WTC11 (cell line): ENCODE measurements around the gene MACF1. TPM values are rescaled to one million over a fixed set of nuclear protein-coding genes. Genes with fewer than 3 reads are reported as not detected.

Experiments
- ATAC-seq: fragments of 200-7000 bp; cut with Tn5 transposase; 2 replicates; pipeline ENCODE4 v1.10.0; 2021; ENCODE audit warnings: mild to moderate bottlenecking, moderate library complexity
- CTCF ChIA-PET: fragments of 300-600 bp; sonication (Branson Sonifier 250); formaldehyde crosslinking; loops from one replicate; lab custom pipeline; 2021; ENCODE audit warnings: antibody characterized with exemption; lab: Charles Lee
- POLR2A ChIA-PET: fragments of 350-600 bp; sonication (Branson Sonifier 250); formaldehyde crosslinking; loops from one replicate; lab custom pipeline; 2021; ENCODE audit warnings: antibody characterized with exemption; lab: Charles Lee
- DNase-seq: peaks from one replicate; pipeline ENCODE4 v3.0.0; 2021; ENCODE audit warnings: low spot score
- H3K27ac Mint-ChIP-seq: 2 replicates; pipeline ENCODE4 v1.8.0; 2021; ENCODE audit warnings: mixed read lengths
- H3K27me3 Mint-ChIP-seq: 2 replicates; pipeline ENCODE4 v1.8.0; 2021; ENCODE audit warnings: low read depth, mild to moderate bottlenecking, moderate library complexity, mixed read lengths
- H3K36me3 Mint-ChIP-seq: 2 replicates; pipeline ENCODE4 v1.8.0; 2021; ENCODE audit warnings: mixed read lengths
- H3K4me1 Mint-ChIP-seq: 2 replicates; pipeline ENCODE4 v1.8.0; 2022; ENCODE audit warnings: mixed read lengths
- H3K4me3 Mint-ChIP-seq: 2 replicates; pipeline ENCODE4 v1.8.0; 2021; ENCODE audit warnings: mild to moderate bottlenecking, moderate library complexity, mixed read lengths
- H3K9me3 Mint-ChIP-seq: 2 replicates; pipeline ENCODE4 v1.8.0; 2021; ENCODE audit warnings: mixed read lengths
- ATF1 ChIP-seq: sonication (generic); formaldehyde crosslinking; IDR thresholded peaks from 2 replicates; pipeline ENCODE4 v1.8.1; 2023; ENCODE audit warnings: mild to moderate bottlenecking, moderate library complexity, missing genetic modification reagents
- ATF2 ChIP-seq: sonication (generic); formaldehyde crosslinking; IDR thresholded peaks from 2 replicates; pipeline ENCODE4 v1.8.1; 2022; ENCODE audit warnings: low read depth, missing genetic modification reagents, borderline replicate concordance
- ATF3 ChIP-seq: sonication (generic); formaldehyde crosslinking; conservative IDR thresholded peaks from 2 replicates; pipeline ENCODE4 v1.8.1; 2022; ENCODE audit warnings: mild to moderate bottlenecking, missing genetic modification reagents
- ERG ChIP-seq: fragments of 250-450 bp; sonication (Bioruptor Pico); IDR thresholded peaks from 2 replicates; pipeline ENCODE4 v1.8.0; 2021; ENCODE audit warnings: mild to moderate bottlenecking
- FOXK1 ChIP-seq: sonication (generic); formaldehyde crosslinking; IDR thresholded peaks from 2 replicates; pipeline ENCODE4 v1.8.0; 2022; ENCODE audit warnings: mild to moderate bottlenecking, moderate library complexity, missing genetic modification reagents
- FOXP1 ChIP-seq: sonication (generic); formaldehyde crosslinking; IDR thresholded peaks from 2 replicates; pipeline ENCODE4 v1.8.0; 2022; ENCODE audit warnings: missing genetic modification reagents, mild to moderate bottlenecking, moderate library complexity, borderline replicate concordance
- JUN ChIP-seq: sonication (generic); formaldehyde crosslinking; IDR thresholded peaks from 2 replicates; pipeline ENCODE4 v1.8.0; 2023; ENCODE audit warnings: mild to moderate bottlenecking, missing genetic modification reagents
- MXD4 ChIP-seq: fragments of 250-450 bp; sonication (Bioruptor Pico); IDR thresholded peaks from 2 replicates; pipeline ENCODE4 v1.8.0; 2021; ENCODE audit warnings: mild to moderate bottlenecking, moderate library complexity, borderline replicate concordance
- NFYB ChIP-seq: sonication (generic); formaldehyde crosslinking; conservative IDR thresholded peaks from 2 replicates; pipeline ENCODE4 v1.8.0; 2022; ENCODE audit warnings: low read depth, missing genetic modification reagents
- TCF7 ChIP-seq: sonication (generic); formaldehyde crosslinking; IDR thresholded peaks from 2 replicates; pipeline ENCODE4 v1.8.0; 2022; ENCODE audit warnings: mild to moderate bottlenecking, low read depth, missing genetic modification reagents, moderate library complexity
- TEAD4 ChIP-seq: sonication (generic); formaldehyde crosslinking; IDR thresholded peaks from 2 replicates; pipeline ENCODE4 v1.8.0; 2022; ENCODE audit warnings: mild to moderate bottlenecking, missing genetic modification reagents
- ZNF121 ChIP-seq: sonication (generic); formaldehyde crosslinking; IDR thresholded peaks from 2 replicates; pipeline ENCODE4 v1.8.0; 2023; ENCODE audit warnings: missing genetic modification reagents
- ZNF219 ChIP-seq: sonication (generic); formaldehyde crosslinking; IDR thresholded peaks from 2 replicates; pipeline ENCODE4 v1.8.0; 2023; ENCODE audit warnings: missing genetic modification reagents, mild to moderate bottlenecking, borderline replicate concordance
- ZNF232 ChIP-seq: sonication (generic); formaldehyde crosslinking; IDR thresholded peaks from 2 replicates; pipeline ENCODE4 v1.8.0; 2022; ENCODE audit warnings: mild to moderate bottlenecking, missing genetic modification reagents
- total RNA-seq: library from RNA; stranded (reverse); gene quantifications from 3 replicates; pipeline ENCODE4 v1.2.3, GENCODE V29; 2021
- TF ChIP-seq, protein P1 (sequence below): fragments of 250-450 bp; sonication (Bioruptor Pico); IDR thresholded peaks from 2 replicates; pipeline ENCODE4 v2.1.2; 2022; ENCODE audit warnings: mild to moderate bottlenecking, moderate library complexity
- TF ChIP-seq, protein P2 (sequence below): sonication (generic); formaldehyde crosslinking; IDR thresholded peaks from 2 replicates; pipeline ENCODE4 v1.8.0; 2022; ENCODE audit warnings: mild to moderate bottlenecking, missing genetic modification reagents
- TF ChIP-seq, protein P3 (sequence below): fragments of 250-450 bp; sonication (Bioruptor Pico); conservative IDR thresholded peaks from 2 replicates; pipeline ENCODE4 v1.9.0; 2021; ENCODE audit warnings: mild to moderate bottlenecking

MACF1 gene
- total RNA-seq, 1 experiment from 2014 or later: 327 TPM

DNA sequence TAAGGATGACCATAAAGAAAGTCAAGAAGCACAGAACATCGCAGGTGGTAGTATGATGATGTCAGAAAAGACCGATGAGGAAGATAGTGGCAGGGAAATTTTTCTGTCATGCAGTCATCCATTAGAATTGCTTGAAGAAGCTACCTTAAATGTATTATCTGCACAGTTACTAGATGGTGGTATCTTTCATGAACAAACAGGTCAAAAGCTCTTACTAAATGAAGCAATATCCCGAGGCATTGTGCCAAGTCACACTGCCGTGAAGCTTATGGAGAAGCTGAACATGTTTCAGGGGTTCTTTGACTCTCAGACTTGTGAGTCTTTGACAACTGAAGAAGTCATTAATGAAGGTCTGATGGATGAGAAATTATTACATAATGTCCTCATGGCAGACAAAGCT is 128.8 kb downstream of the MACF1 start:
- DNase-seq (no peak), ATAC-seq (no peak)
- ChIA-PET CTCF (no interaction called here), POLR2A (no interaction called here)
- Mint-ChIP-seq H3K4me1 (no peaks in the 10 kb centered on the region), H3K9me3 (no peaks in the 10 kb centered on the region), H3K4me3 (no peak overlapping the region), H3K36me3 (peaks cover 51% of the 10 kb centered on the region), H3K27ac (no peak overlapping the region), H3K27me3 (no peaks in the 10 kb centered on the region)
- TF ChIP-seq, protein P1, sequence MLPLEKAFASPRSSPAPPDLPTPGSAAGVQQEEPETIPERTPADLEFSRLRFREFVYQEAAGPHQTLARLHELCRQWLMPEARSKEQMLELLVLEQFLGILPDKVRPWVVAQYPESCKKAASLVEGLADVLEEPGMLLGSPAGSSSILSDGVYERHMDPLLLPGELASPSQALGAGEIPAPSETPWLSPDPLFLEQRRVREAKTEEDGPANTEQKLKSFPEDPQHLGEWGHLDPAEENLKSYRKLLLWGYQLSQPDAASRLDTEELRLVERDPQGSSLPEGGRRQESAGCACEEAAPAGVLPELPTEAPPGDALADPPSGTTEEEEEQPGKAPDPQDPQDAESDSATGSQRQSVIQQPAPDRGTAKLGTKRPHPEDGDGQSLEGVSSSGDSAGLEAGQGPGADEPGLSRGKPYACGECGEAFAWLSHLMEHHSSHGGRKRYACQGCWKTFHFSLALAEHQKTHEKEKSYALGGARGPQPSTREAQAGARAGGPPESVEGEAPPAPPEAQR (CRISPR knock-in tag): no peak
- TF ChIP-seq JUN: no peak
- TF ChIP-seq ZNF121 (CRISPR knock-in tag): no peak
- no peak for TF ChIP-seq ZNF232 (CRISPR knock-in tag)
- TF ChIP-seq NFYB (CRISPR knock-in tag): no peak
- no peak for TF ChIP-seq FOXK1 (CRISPR knock-in tag)
- TF ChIP-seq TEAD4: no peak

GRCh38 chr1:39335216-39335615 is 130.7 kb downstream of the MACF1 start:
- Mint-ChIP-seq H3K27ac (no peak overlapping the region), H3K4me1 (no peaks in the 10 kb centered on the region), H3K36me3 (peaks cover 61% of the 10 kb centered on the region), H3K9me3 (no peaks in the 10 kb centered on the region), H3K27me3 (no peaks in the 10 kb centered on the region), H3K4me3 (no peak overlapping the region)
- TF ChIP-seq, protein P2, sequence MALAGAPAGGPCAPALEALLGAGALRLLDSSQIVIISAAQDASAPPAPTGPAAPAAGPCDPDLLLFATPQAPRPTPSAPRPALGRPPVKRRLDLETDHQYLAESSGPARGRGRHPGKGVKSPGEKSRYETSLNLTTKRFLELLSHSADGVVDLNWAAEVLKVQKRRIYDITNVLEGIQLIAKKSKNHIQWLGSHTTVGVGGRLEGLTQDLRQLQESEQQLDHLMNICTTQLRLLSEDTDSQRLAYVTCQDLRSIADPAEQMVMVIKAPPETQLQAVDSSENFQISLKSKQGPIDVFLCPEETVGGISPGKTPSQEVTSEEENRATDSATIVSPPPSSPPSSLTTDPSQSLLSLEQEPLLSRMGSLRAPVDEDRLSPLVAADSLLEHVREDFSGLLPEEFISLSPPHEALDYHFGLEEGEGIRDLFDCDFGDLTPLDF (CRISPR knock-in tag): no peak
- no peak for TF ChIP-seq ZNF219 (CRISPR knock-in tag)
- no peak for TF ChIP-seq ATF3 (CRISPR knock-in tag)
- no peak for TF ChIP-seq MXD4 (CRISPR knock-in tag)
- no peak for TF ChIP-seq ATF2
- no peak for TF ChIP-seq TCF7 (CRISPR knock-in tag)
- TF ChIP-seq, protein P3, sequence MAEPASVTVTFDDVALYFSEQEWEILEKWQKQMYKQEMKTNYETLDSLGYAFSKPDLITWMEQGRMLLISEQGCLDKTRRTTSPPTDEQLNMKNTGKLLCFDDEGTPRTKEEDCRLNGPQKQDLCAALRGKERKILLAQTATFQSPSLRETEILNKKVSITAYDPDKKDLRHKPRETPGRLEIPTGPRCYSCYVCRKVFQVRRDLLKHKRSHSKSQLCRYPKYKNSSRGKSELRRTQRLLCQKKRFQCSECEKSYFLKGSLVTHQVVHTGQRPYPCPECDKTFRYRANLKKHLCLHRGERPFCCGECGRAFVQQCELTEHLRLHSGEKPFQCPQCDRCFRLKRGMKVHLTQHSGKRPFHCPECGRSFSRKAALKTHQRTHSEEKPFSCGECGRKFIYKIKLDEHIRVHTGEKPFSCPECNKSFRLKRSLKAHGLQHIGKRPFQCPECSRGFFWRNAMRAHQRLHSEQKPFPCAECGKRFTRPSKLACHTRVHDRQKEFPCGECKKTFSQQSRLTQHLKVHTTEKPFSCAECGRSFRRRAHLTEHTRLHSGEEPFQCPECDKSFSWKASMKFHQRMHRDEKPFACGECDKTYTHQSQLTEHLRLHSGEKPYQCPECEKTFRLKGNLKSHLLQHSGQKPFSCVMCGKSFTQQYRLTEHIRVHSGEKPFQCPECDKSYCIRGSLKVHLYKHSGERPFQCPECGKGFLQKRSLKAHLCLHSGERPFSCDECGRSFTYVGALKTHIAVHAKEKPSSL (CRISPR knock-in tag): no peak
- no peak for TF ChIP-seq FOXP1 (CRISPR knock-in tag)
- no peak for TF ChIP-seq ATF1 (CRISPR knock-in tag)
- no peak for TF ChIP-seq ERG (CRISPR knock-in tag)
- ATAC-seq (no peak), DNase-seq (no peak)
- CTCF ChIA-PET: no interaction called here
- POLR2A ChIA-PET: no interaction called here
